ENCODE measurements around the gene MCF2.

GRCh38 chrX:139738581-139738980 lies 30.6 kb upstream of the MCF2 start:
- TF ChIP-seq POLR2A (IDR thresholded peaks at IDR 0.05; ENCODE audit: low read length) (no peak), GATA1 (IDR thresholded peaks at IDR 0.05; ENCODE audit: low read depth, low read length) (no peak)
